Measurements from ENCODE around the gene DNAJB13.

GRCh38 chr11:73971175-73971719 is 20.4 kb downstream of the DNAJB13 start:
- TF ChIP-seq, protein P1, sequence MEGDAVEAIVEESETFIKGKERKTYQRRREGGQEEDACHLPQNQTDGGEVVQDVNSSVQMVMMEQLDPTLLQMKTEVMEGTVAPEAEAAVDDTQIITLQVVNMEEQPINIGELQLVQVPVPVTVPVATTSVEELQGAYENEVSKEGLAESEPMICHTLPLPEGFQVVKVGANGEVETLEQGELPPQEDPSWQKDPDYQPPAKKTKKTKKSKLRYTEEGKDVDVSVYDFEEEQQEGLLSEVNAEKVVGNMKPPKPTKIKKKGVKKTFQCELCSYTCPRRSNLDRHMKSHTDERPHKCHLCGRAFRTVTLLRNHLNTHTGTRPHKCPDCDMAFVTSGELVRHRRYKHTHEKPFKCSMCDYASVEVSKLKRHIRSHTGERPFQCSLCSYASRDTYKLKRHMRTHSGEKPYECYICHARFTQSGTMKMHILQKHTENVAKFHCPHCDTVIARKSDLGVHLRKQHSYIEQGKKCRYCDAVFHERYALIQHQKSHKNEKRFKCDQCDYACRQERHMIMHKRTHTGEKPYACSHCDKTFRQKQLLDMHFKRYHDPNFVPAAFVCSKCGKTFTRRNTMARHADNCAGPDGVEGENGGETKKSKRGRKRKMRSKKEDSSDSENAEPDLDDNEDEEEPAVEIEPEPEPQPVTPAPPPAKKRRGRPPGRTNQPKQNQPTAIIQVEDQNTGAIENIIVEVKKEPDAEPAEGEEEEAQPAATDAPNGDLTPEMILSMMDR (IDR thresholded peaks at IDR 0.05; ENCODE audit: insufficient read depth, low read depth, low read length): no peak
- no peak for TF ChIP-seq EZH2 (IDR thresholded peaks at IDR 0.05; ENCODE audit: insufficient read depth, low read length)
